Right lobe of liver (tissue), 6 donors: ENCODE results near the gene IL24. TPM values are rescaled to one million over a fixed set of nuclear protein-coding genes. Genes with fewer than 3 reads are reported as not detected.

Source experiments
- ATAC-seq, 4 donors: fragments of 200-7000 bp; cut with Tn5 transposase; one replicate each; pipeline ENCODE4 v1.9.1; 2020; ENCODE audit warnings: mild to moderate bottlenecking in 4 of 4, moderate library complexity in 4 of 4
- DNase-seq, 3 donors: peaks; one replicate each; pipeline ENCODE4 v3.0.0-alpha.2; 2020
- H3K27ac ChIP-seq, 3 donors: fragments of 200-600 bp; one replicate each; pipeline ENCODE4 v1.8.0; 2022
- H3K27me3 ChIP-seq, 2 donors: fragments of 200-600 bp; one replicate each; pipeline ENCODE4 v1.8.0; 2022
- H3K36me3 ChIP-seq, 4 donors: fragments of 200-600 bp; sonication (generic) in 1 of 4; one replicate each; pipeline versions ENCODE4 v1.5.1 to v1.8.0; 2017 to 2022; ENCODE audit warnings: control low read depth in 1 of 4
- H3K4me1 ChIP-seq, 4 donors: fragments of 200-600 bp; sonication (generic) in 1 of 4; one replicate each; pipeline versions ENCODE4 v1.5.1 to v1.8.0; 2017 to 2022; ENCODE audit warnings: control low read depth in 1 of 4
- H3K4me3 ChIP-seq, 3 donors: fragments of 200-600 bp; one replicate each; pipeline ENCODE4 v1.8.0; 2022
- H3K9me3 ChIP-seq, 4 donors: fragments of 200-600 bp; sonication (generic) in 1 of 4; one replicate each; pipeline versions ENCODE4 v1.5.1 to v1.8.0; 2017 to 2022; ENCODE audit warnings: control low read depth in 1 of 4
- POLR2A ChIP-seq: fragments of 450-650 bp; IDR thresholded peaks from one replicate; pipeline ENCODE4 v1.6.1; 2017; ENCODE audit warnings: antibody characterized with exemption, mild to moderate bottlenecking
- WGBS: methylation state at CpG from one replicate; pipeline ENCODE4 v1.1.6; 2018; ENCODE audit warnings: low coverage, low lambda C conversion rate; ENCODE audit not compliant: insufficient coverage; ENCODE audit errors: missing lambda C conversion rate; 5-methylcytosine and 5-hydroxymethylcytosine counted together
- intact Hi-C, 2 donors: fragments of 100-400 bp; cut with DNase I; formaldehyde crosslinking; loops; one replicate each; pipeline versions ENCODE4 v1.11.2 to v1.14.1; 2022
- total RNA-seq, 6 experiments: library from RNA; depleted of rRNA in 2 of 6; stranded (reverse); fragments of >200 nt in 2 of 6; fragmentation: NEBNext Ultra II Directional in 3 of 6; extraction: Animal tissue kit (Norgen Biotek cat#: 25700) in 3 of 6; gene quantifications; one replicate each; pipeline versions ENCODE4 v1.1.0 to v1.2.4, GENCODE V29; 2016 to 2023
- TF ChIP-seq, protein P1 (sequence below), 4 donors: fragments of 200-600 bp in 3 of 4; fragments of 450-650 bp in 1 of 4; IDR thresholded peaks; one replicate each; pipeline versions ENCODE4 v1.5.1 to v1.8.0; 2016 to 2022; ENCODE audit warnings: antibody characterized with exemption in 4 of 4, mild to moderate bottlenecking in 2 of 4
- donor health status: DM: no; HTN: yes; CAD: no.
- donor health status: DM: no; HTN: no; CAD: no.
- donor health status: DM: no; HTN: no; CAD: no.
- donor health status: DM: no; HTN: yes; CAD: no.
- donor health status: DM: no; HTN: yes; CAD: no.

Gene IL24
- total RNA-seq, 6 experiments from 2014 or later, result not detected

DNA sequence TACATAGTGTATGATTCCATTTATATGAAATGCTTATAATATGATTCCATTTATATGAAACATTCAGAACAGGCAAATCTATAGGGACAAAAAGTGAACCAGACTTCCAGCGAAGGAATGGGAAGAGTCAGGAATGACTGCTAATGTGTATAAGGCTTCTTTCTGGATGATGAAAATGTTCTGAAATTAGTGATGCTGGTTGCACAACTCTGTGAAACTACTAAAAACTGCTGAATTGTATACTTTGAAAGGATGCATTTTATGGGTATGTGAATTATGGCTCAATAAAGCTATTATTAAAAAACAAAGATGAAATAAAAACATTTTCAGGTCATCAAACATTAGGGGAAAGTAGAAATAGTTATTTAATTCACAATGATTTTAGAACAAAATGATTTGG lies 14.1 kb upstream of the IL24 start:
- Histone ChIP-seq H3K4me3 (no peak overlapping the region), H3K36me3 (no peaks in the 10 kb centered on the region), H3K27ac (no peak overlapping the region), H3K9me3 (peaks cover 0 to 6% (median 2%) of the 10 kb centered on the region in 4 donors), H3K4me1 (no peaks in the 10 kb centered on the region), H3K27me3 (no peaks in the 10 kb centered on the region)
- intact Hi-C loops, result no loop called here
- DNase-seq (no peak), ATAC-seq (no peak)
- 89% methylated on average over 1 of the region's 1 CpG for WGBS
- TF ChIP-seq, protein P1, sequence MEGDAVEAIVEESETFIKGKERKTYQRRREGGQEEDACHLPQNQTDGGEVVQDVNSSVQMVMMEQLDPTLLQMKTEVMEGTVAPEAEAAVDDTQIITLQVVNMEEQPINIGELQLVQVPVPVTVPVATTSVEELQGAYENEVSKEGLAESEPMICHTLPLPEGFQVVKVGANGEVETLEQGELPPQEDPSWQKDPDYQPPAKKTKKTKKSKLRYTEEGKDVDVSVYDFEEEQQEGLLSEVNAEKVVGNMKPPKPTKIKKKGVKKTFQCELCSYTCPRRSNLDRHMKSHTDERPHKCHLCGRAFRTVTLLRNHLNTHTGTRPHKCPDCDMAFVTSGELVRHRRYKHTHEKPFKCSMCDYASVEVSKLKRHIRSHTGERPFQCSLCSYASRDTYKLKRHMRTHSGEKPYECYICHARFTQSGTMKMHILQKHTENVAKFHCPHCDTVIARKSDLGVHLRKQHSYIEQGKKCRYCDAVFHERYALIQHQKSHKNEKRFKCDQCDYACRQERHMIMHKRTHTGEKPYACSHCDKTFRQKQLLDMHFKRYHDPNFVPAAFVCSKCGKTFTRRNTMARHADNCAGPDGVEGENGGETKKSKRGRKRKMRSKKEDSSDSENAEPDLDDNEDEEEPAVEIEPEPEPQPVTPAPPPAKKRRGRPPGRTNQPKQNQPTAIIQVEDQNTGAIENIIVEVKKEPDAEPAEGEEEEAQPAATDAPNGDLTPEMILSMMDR (IDR thresholded peaks at IDR 0.05), result no peak

DNA sequence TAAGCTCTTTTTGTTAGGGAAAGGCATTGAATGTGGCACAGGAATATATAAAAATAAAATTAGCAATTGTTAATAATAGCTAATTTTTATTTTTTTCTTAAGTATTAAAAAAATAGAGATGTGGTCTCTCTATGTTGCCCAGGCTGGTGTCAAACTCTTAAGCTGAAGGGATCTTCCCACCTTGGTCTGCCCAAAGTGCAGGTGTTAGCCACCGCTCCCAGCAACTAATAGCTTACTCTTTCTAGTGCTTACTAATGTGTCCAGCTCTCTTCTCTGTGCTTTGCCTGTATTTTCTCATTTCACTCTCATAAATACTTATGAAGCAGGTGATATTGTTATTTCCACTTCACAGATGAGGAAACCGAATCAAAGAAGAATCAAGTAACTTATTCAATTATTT lies 13.4 kb upstream of the IL24 start:
- DNase-seq (no peak), ATAC-seq (no peak)
- H3K4me3 ChIP-seq, result no peak overlapping the region
- no peaks in the 10 kb centered on the region for H3K36me3 ChIP-seq
- H3K9me3 ChIP-seq, result no peaks in the 10 kb centered on the region
- H3K4me1 ChIP-seq, result no peaks in the 10 kb centered on the region
- TF ChIP-seq, protein P1 (IDR thresholded peaks at IDR 0.05), result no peak
- TF ChIP-seq POLR2A, result no peak
- no peaks in the 10 kb centered on the region for H3K27me3 ChIP-seq
- no peak overlapping the region for H3K27ac ChIP-seq
- intact Hi-C loops, result no loop called here
- WGBS, result 79% methylated on average over 2 of the region's 2 CpGs

DNA sequence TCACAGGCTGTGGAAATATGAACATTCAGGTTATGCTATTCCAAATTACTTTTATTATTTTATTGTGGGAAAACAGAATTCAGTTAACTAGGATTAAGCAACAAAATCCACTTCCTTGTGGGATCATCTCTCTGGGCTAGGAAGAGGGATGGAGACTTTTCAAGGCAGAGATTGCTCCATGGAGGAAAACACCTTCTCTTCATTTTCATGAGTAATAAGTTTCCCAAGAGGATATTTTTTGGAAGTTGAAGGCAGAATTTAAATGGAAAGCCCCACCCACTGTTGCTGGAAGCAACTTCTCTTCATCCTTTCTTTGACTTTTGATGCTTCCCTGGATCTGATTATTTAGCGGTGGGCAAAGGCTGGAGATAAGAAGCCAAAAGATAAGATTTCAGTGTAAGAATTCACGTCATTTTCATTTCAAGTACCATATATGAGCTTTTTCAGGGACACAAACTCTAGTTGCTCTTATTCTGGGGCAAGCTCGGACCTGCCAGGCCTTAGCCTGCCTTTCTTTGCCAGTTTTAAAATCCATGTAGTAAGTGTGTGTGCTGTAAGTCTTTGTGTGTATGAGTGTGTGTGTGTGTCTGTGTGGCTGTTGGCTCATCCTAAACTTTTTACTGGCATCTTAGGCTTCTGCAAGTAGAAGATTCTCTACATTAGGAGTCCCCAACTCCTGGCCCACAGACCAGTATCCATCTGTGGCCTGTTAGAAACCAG lies 11.7 kb upstream of the IL24 start:
- no peak for DNase-seq
- WGBS, result 81% methylated on average over 3 of the region's 3 CpGs
- intact Hi-C loops, result no loop called here
- Histone ChIP-seq H3K9me3 (no peaks in the 10 kb centered on the region), H3K4me1 (peaks cover 0 to 7% (median 0%) of the 10 kb centered on the region in 4 donors), H3K27ac (no peak overlapping the region), H3K4me3 (no peak overlapping the region), H3K36me3 (no peaks in the 10 kb centered on the region), H3K27me3 (no peaks in the 10 kb centered on the region)
- TF ChIP-seq POLR2A, result no peak
- TF ChIP-seq, protein P1 (IDR thresholded peaks at IDR 0.05), result no peak
- no peak for ATAC-seq

DNA sequence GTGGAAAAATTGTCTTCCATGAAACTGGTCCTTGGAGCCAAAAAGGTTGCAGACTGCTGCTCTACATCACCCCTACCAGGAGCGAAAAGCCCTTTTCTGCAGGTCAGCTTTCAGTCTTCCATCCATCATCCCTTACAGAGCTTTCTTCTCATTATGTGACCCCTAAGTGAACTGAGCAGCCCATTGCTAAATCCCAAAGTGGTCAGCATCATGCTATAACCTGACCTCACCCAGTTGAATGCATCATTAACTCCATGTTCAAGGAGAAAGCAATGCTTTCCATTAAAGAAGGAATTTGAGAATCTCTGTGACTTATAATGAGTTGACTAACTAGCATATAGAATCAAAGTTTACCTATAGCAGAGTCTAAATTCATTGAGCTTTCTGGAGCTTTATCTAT lies 10.4 kb upstream of the IL24 start:
- intact Hi-C loops, result no loop called here
- Histone ChIP-seq H3K27me3 (no peaks in the 10 kb centered on the region), H3K9me3 (no peaks in the 10 kb centered on the region), H3K4me1 (peaks cover 0 to 11% (median 0%) of the 10 kb centered on the region in 4 donors), H3K4me3 (no peak overlapping the region), H3K36me3 (no peaks in the 10 kb centered on the region), H3K27ac (no peak overlapping the region)
- no peak for ATAC-seq
- no peak for TF ChIP-seq POLR2A
- TF ChIP-seq, protein P1 (IDR thresholded peaks at IDR 0.05), result no peak
- DNase-seq, result no peak
- 100% methylated on average over 1 of the region's 1 CpG for WGBS
